ENCODE data around the gene RPL28. TPM values are rescaled to one million over a fixed set of nuclear protein-coding genes. Genes with fewer than 3 reads are reported as not detected.

The RPL28 gene
- total RNA-seq, 1 donor from 2014 or later: 2,000 TPM

GRCh38 chr19:55423225-55424005 lies 37.7 kb downstream of the RPL28 start:
- no peak for TF ChIP-seq CTCF (IDR thresholded peaks at IDR 0.05)
- Mint-ChIP-seq H3K9me3 (ENCODE audit: unreplicated experiment) (no peaks in the 10 kb centered on the region), H3K4me1 (ENCODE audit: unreplicated experiment) (no peaks in the 10 kb centered on the region), H3K27ac (ENCODE audit: unreplicated experiment) (no peak overlapping the region), H3K36me3 (ENCODE audit: unreplicated experiment) (no peaks in the 10 kb centered on the region), H3K4me3 (ENCODE audit: unreplicated experiment) (no peak overlapping the region), H3K27me3 (ENCODE audit: unreplicated experiment) (peaks cover 36% of the 10 kb centered on the region)
- DNase-seq (ENCODE audit: extremely low spot score, unreplicated experiment): no peak

GRCh38 chr19:55424518-55424917 lies 38.8 kb downstream of the RPL28 start:
- H3K4me1 Mint-ChIP-seq (ENCODE audit: unreplicated experiment): no peaks in the 10 kb centered on the region
- no peaks in the 10 kb centered on the region for H3K9me3 Mint-ChIP-seq (ENCODE audit: unreplicated experiment)
- H3K27me3 Mint-ChIP-seq (ENCODE audit: unreplicated experiment): peaks cover 36% of the 10 kb centered on the region
- no peak overlapping the region for H3K27ac Mint-ChIP-seq (ENCODE audit: unreplicated experiment)
- H3K36me3 Mint-ChIP-seq (ENCODE audit: unreplicated experiment): no peaks in the 10 kb centered on the region
- no peak for TF ChIP-seq CTCF (IDR thresholded peaks at IDR 0.05)
- no peak for DNase-seq (ENCODE audit: extremely low spot score, unreplicated experiment)
- no peak overlapping the region for H3K4me3 Mint-ChIP-seq (ENCODE audit: unreplicated experiment)

- Mint-ChIP-seq H3K36me3 (ENCODE audit: unreplicated experiment) (no peaks in the 10 kb centered on the region), H3K4me1 (ENCODE audit: unreplicated experiment) (no peaks in the 10 kb centered on the region), H3K4me3 (ENCODE audit: unreplicated experiment) (no peak overlapping the region), H3K27me3 (ENCODE audit: unreplicated experiment) (peaks cover 30% of the 10 kb centered on the region), H3K9me3 (ENCODE audit: unreplicated experiment) (no peaks in the 10 kb centered on the region), H3K27ac (ENCODE audit: unreplicated experiment) (no peak overlapping the region)
- TF ChIP-seq CTCF (IDR thresholded peaks at IDR 0.05): no peak
- DNase-seq (ENCODE audit: extremely low spot score, unreplicated experiment): no peak
Measured at GRCh38 chr19:55426042-55426441, 40.3 kb downstream of the RPL28 start.

GRCh38 chr19:55431183-55431582 lies 45.5 kb downstream of the RPL28 start:
- TF ChIP-seq CTCF (IDR thresholded peaks at IDR 0.05): no peak
- Mint-ChIP-seq H3K27me3 (ENCODE audit: unreplicated experiment) (peaks cover 3% of the 10 kb centered on the region), H3K4me3 (ENCODE audit: unreplicated experiment) (no peak overlapping the region), H3K36me3 (ENCODE audit: unreplicated experiment) (no peaks in the 10 kb centered on the region), H3K27ac (ENCODE audit: unreplicated experiment) (no peak overlapping the region), H3K4me1 (ENCODE audit: unreplicated experiment) (no peaks in the 10 kb centered on the region), H3K9me3 (ENCODE audit: unreplicated experiment) (no peaks in the 10 kb centered on the region)
- no peak for DNase-seq (ENCODE audit: extremely low spot score, unreplicated experiment)

- H3K9me3 Mint-ChIP-seq (ENCODE audit: unreplicated experiment): no peaks in the 10 kb centered on the region
- TF ChIP-seq CTCF (IDR thresholded peaks at IDR 0.05): no peak
- no peak for DNase-seq (ENCODE audit: extremely low spot score, unreplicated experiment)
- no peaks in the 10 kb centered on the region for H3K36me3 Mint-ChIP-seq (ENCODE audit: unreplicated experiment)
- peaks cover 3% of the 10 kb centered on the region for H3K27me3 Mint-ChIP-seq (ENCODE audit: unreplicated experiment)
- no peak overlapping the region for H3K27ac Mint-ChIP-seq (ENCODE audit: unreplicated experiment)
- H3K4me3 Mint-ChIP-seq (ENCODE audit: unreplicated experiment): no peak overlapping the region
- H3K4me1 Mint-ChIP-seq (ENCODE audit: unreplicated experiment): no peaks in the 10 kb centered on the region
Measured at GRCh38 chr19:55432241-55432959, 46.7 kb downstream of the RPL28 start.
